Neural cell (in vitro differentiated cells): ENCODE data around the gene ITPKB. TPM values are rescaled to one million over a fixed set of nuclear protein-coding genes. Genes with fewer than 3 reads are reported as not detected.

Experiments
- H2AFZ ChIP-seq: fragments of 200-600, 300-800 bp; sonication (generic), shearing (Covaris generic); 2 replicates; pipeline ENCODE4 v1.6.0; 2014; ENCODE audit warnings: low read depth, mild to moderate bottlenecking, antibody characterized with exemption, low read length, moderate library complexity
- H3F3A ChIP-seq: fragments of 200-600 bp; shearing (Covaris generic); 2 replicates; pipeline ENCODE4 v1.6.1; 2016; ENCODE audit warnings: mild to moderate bottlenecking, moderate library complexity, mixed read lengths, antibody characterized with exemption, low read length; ENCODE audit not compliant: insufficient read depth, poor library complexity, severe bottlenecking
- H3K27ac ChIP-seq: fragments of 200-600, 300-800 bp; sonication (generic), shearing (Covaris generic); 2 replicates; pipeline ENCODE4 v1.5.1; 2014; ENCODE audit warnings: mild to moderate bottlenecking, low read length, moderate library complexity
- H3K27me3 ChIP-seq: fragments of 300-800, 200-600 bp; sonication (generic), shearing (Covaris generic); 2 replicates; pipeline ENCODE4 v1.6.0; 2014; ENCODE audit warnings: mild to moderate bottlenecking, low read depth, low read length, moderate library complexity; ENCODE audit not compliant: insufficient read depth
- H3K36me3 ChIP-seq: fragments of 300-800, 200-600 bp; sonication (generic), shearing (Covaris generic); 2 replicates; pipeline ENCODE4 v1.5.1; 2014; ENCODE audit warnings: mild to moderate bottlenecking, antibody characterized with exemption, low read length, moderate library complexity; ENCODE audit not compliant: insufficient read depth
- H3K4me2 ChIP-seq: fragments of 300-800, 200-600 bp; sonication (generic), shearing (Covaris generic); 2 replicates; pipeline ENCODE4 v1.6.0; 2014; ENCODE audit warnings: mild to moderate bottlenecking, low read length
- H3K4me3 ChIP-seq: fragments of 300-800, 200-600 bp; sonication (generic), shearing (Covaris generic); 2 replicates; pipeline ENCODE4 v1.5.1; 2014; ENCODE audit warnings: mild to moderate bottlenecking, low read length, moderate library complexity
- H3K79me2 ChIP-seq: fragments of 200-600 bp; shearing (Covaris generic); replicated peaks from 2 replicates; pipeline ENCODE4 v1.6.0; 2014; ENCODE audit warnings: mild to moderate bottlenecking, low read length, moderate library complexity; ENCODE audit not compliant: insufficient read depth
- H3K9ac ChIP-seq: fragments of 300-800, 200-600 bp; sonication (generic), shearing (Covaris generic); 2 replicates; pipeline ENCODE4 v1.6.1; 2016; ENCODE audit warnings: mild to moderate bottlenecking, low read length, mixed read lengths
- H3K9me2 ChIP-seq: fragments of 200-600 bp; shearing (Covaris generic); 2 replicates; pipeline ENCODE4 v1.6.1; 2016; ENCODE audit warnings: mild to moderate bottlenecking, low read length, mixed read lengths; ENCODE audit not compliant: insufficient read depth
- H3K9me3 ChIP-seq: fragments of 200-600, 300-800 bp; sonication (generic), shearing (Covaris generic); 2 replicates; pipeline ENCODE4 v1.6.1; 2016; ENCODE audit warnings: mild to moderate bottlenecking, mixed run types, low read length, moderate library complexity, mixed read lengths
- H4K20me1 ChIP-seq: fragments of 200-600 bp; shearing (Covaris generic); 2 replicates; pipeline ENCODE4 v1.6.1; 2016; ENCODE audit warnings: mild to moderate bottlenecking, mixed run types; ENCODE audit not compliant: insufficient read depth
- EP300 ChIP-seq: fragments of 450-650 bp; conservative IDR thresholded peaks from 2 replicates; pipeline ENCODE4 v1.6.1; 2014; ENCODE audit warnings: antibody characterized with exemption, mild to moderate bottlenecking, moderate library complexity; ENCODE audit not compliant: poor library complexity, severe bottlenecking
- EZH2 ChIP-seq: fragments of 200-600, 300-800 bp; shearing (Covaris generic), sonication (generic); IDR thresholded peaks from 2 replicates; pipeline ENCODE4 v1.6.1; 2014; ENCODE audit warnings: antibody characterized with exemption, low read length, borderline replicate concordance, mild to moderate bottlenecking; ENCODE audit not compliant: insufficient read depth, poor library complexity, severe bottlenecking
- MXI1 ChIP-seq: fragments of 450-650 bp; conservative IDR thresholded peaks from 2 replicates; pipeline ENCODE4 v1.6.1; 2014; ENCODE audit warnings: antibody characterized with exemption, mild to moderate bottlenecking; ENCODE audit not compliant: poor library complexity, severe bottlenecking
- POLR2AphosphoS5 ChIP-seq: IDR thresholded peaks from 2 replicates; pipeline ENCODE4 v1.6.1; 2012
- RAD21 ChIP-seq: fragments of 450-650 bp; conservative IDR thresholded peaks from 2 replicates; pipeline ENCODE4 v1.6.1; 2014; ENCODE audit warnings: antibody characterized with exemption, mild to moderate bottlenecking, moderate library complexity
- SMC3 ChIP-seq: fragments of 450-650 bp; conservative IDR thresholded peaks from 2 replicates; pipeline ENCODE4 v1.6.1; 2014; ENCODE audit warnings: antibody characterized with exemption, mild to moderate bottlenecking, moderate library complexity; ENCODE audit not compliant: poor library complexity
- TAF1 ChIP-seq: IDR thresholded peaks from 2 replicates; pipeline ENCODE4 v1.6.1; 2012; ENCODE audit warnings: low read depth
- polyA plus RNA-seq: library from polyadenylated mRNA; depleted of rRNA; stranded (reverse); fragments of >200 nt; gene quantifications from 2 replicates; pipeline ENCODE4 v1.2.3, GENCODE V29; 2014
- TF ChIP-seq, protein P1 (sequence below): fragments of 450-650 bp; IDR thresholded peaks from 2 replicates; pipeline ENCODE4 v1.5.1; 2014; ENCODE audit warnings: antibody characterized with exemption, mild to moderate bottlenecking, moderate library complexity; ENCODE audit not compliant: poor library complexity, severe bottlenecking
- TF ChIP-seq, protein P2 (sequence below): IDR thresholded peaks from 2 replicates; pipeline ENCODE4 v1.6.1; 2012; ENCODE audit warnings: borderline replicate concordance

ITPKB gene
- polyA plus RNA-seq, 1 donor from 2014 or later = 0.19 TPM

DNA sequence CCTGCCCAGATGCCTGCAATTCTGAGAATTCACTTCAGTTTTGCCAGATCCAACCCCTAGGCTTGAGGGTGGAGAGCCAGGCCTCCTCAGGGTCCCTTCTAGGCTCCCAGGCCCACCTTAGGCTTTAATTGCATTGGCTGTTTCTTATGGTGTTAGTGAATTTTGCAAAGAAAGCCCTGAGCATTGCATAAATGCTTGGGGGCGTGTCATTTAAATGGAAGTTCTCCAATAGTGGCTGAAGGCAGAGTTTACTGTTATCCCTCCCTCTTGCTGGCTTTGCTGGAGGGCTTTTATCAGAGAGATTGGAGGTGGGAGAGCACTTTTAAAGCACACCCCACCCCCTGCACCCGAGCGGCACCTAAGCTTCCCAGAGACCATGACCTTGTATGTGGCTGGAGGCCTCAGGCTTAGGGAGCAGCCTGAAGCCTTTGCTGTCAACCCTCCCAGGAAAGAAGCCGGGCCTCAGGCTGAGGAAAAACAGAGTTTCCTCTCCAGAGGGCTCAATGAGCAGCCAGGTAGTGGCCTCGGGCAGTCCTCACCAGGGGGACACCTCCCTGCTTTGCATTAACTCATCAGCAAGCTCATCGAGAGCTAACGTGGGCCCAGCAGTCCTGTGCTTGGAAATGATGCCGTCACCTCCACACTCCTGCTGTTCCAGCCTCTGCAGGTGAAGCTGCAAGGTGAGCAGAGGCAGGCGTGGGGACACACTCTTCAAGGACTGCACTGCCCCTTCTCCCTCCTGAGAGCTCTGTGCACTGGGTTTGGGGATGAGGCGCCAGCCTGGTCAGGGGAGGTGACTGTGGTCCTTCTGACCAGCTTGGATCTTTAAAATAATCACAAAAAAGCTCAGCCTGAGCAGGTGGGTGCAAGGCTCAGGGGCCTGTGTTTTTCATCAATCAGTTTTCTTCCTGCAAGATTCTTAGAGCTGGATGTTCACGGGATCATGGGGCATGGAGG lies 132.5 kb downstream of the ITPKB start:
- H3K9ac ChIP-seq = no peak overlapping the region
- H3K4me2 ChIP-seq = no peak overlapping the region
- H3F3A ChIP-seq = no peaks in the 10 kb centered on the region
- no peaks in the 10 kb centered on the region for H4K20me1 ChIP-seq
- H3K36me3 ChIP-seq = no peaks in the 10 kb centered on the region
- no peak overlapping the region for H3K4me3 ChIP-seq
- TF ChIP-seq POLR2AphosphoS5 = no peak
- no peak for TF ChIP-seq EZH2
- TF ChIP-seq SMC3 = no peak
- TF ChIP-seq RAD21 = no peak
- no peak for TF ChIP-seq EP300
- TF ChIP-seq, protein P1, sequence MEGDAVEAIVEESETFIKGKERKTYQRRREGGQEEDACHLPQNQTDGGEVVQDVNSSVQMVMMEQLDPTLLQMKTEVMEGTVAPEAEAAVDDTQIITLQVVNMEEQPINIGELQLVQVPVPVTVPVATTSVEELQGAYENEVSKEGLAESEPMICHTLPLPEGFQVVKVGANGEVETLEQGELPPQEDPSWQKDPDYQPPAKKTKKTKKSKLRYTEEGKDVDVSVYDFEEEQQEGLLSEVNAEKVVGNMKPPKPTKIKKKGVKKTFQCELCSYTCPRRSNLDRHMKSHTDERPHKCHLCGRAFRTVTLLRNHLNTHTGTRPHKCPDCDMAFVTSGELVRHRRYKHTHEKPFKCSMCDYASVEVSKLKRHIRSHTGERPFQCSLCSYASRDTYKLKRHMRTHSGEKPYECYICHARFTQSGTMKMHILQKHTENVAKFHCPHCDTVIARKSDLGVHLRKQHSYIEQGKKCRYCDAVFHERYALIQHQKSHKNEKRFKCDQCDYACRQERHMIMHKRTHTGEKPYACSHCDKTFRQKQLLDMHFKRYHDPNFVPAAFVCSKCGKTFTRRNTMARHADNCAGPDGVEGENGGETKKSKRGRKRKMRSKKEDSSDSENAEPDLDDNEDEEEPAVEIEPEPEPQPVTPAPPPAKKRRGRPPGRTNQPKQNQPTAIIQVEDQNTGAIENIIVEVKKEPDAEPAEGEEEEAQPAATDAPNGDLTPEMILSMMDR = no peak
- no peak for TF ChIP-seq MXI1
- no peak for TF ChIP-seq TAF1
- TF ChIP-seq, protein P2, sequence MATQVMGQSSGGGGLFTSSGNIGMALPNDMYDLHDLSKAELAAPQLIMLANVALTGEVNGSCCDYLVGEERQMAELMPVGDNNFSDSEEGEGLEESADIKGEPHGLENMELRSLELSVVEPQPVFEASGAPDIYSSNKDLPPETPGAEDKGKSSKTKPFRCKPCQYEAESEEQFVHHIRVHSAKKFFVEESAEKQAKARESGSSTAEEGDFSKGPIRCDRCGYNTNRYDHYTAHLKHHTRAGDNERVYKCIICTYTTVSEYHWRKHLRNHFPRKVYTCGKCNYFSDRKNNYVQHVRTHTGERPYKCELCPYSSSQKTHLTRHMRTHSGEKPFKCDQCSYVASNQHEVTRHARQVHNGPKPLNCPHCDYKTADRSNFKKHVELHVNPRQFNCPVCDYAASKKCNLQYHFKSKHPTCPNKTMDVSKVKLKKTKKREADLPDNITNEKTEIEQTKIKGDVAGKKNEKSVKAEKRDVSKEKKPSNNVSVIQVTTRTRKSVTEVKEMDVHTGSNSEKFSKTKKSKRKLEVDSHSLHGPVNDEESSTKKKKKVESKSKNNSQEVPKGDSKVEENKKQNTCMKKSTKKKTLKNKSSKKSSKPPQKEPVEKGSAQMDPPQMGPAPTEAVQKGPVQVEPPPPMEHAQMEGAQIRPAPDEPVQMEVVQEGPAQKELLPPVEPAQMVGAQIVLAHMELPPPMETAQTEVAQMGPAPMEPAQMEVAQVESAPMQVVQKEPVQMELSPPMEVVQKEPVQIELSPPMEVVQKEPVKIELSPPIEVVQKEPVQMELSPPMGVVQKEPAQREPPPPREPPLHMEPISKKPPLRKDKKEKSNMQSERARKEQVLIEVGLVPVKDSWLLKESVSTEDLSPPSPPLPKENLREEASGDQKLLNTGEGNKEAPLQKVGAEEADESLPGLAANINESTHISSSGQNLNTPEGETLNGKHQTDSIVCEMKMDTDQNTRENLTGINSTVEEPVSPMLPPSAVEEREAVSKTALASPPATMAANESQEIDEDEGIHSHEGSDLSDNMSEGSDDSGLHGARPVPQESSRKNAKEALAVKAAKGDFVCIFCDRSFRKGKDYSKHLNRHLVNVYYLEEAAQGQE = no peak
- H2AFZ ChIP-seq = no peak overlapping the region
- no peak overlapping the region for H3K27ac ChIP-seq
- no peaks in the 10 kb centered on the region for H3K27me3 ChIP-seq
- H3K9me3 ChIP-seq = no peaks in the 10 kb centered on the region
- H3K79me2 ChIP-seq = no peaks in the 10 kb centered on the region
- H3K9me2 ChIP-seq = no peaks in the 10 kb centered on the region

DNA sequence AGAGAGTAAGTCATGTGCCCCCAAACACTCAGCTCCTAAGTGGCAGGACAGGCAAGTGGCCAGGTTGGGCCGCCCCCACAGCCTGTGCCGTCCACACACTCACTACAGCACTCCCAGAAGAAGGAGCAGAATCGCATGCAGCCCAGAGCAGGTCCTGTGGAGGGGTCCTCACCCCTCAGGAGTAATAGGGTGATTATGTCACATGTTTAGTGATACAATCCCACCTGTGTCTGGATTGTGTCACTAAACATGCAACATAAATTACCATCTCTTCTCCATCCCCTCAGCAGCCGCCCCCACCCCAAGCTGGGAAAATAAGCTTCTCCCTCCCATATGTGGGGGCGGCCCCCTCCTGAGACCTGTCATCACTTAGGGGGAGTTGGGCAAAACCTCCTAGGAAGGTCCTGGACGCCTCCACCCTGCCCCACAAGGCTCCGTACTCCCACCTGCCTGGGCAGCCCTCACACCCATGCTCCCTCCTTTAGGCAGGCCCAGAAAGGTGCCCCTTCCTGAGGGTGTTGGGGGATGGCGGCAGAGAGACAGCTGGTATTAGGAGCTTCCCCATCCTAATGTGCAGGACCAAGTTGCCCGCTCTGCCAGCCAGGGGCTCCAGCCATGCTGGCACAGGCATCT lies 133.6 kb downstream of the ITPKB start:
- Histone ChIP-seq H4K20me1 (no peaks in the 10 kb centered on the region), H3K27ac (no peak overlapping the region), H3K27me3 (no peaks in the 10 kb centered on the region), H3K9me3 (no peaks in the 10 kb centered on the region), H3K9ac (no peak overlapping the region), H3F3A (no peaks in the 10 kb centered on the region), H3K4me2 (no peak overlapping the region), H2AFZ (no peak overlapping the region), H3K36me3 (no peaks in the 10 kb centered on the region), H3K79me2 (no peaks in the 10 kb centered on the region), H3K4me3 (no peak overlapping the region), H3K9me2 (no peaks in the 10 kb centered on the region)
- no peak for TF ChIP-seq POLR2AphosphoS5
- TF ChIP-seq, protein P1 = no peak
- no peak for TF ChIP-seq MXI1
- TF ChIP-seq SMC3 = no peak
